Lower leg skin (tissue), 4 donors: ENCODE results near the gene GABRE. TPM values are rescaled to one million over a fixed set of nuclear protein-coding genes. Genes with fewer than 3 reads are reported as not detected.

ENCODE experiments used
- DNase-seq, 2 donors: peaks; one replicate each; pipeline ENCODE4 v3.0.0-alpha.2; 2019; ENCODE audit warnings: low spot score in 2 of 2
- H3K4me3 ChIP-seq: fragments of 200-600 bp; sonication (generic); 2 replicates; pipeline ENCODE4 v1.5.1; 2017; ENCODE audit warnings: mild to moderate bottlenecking, low read depth; ENCODE audit not compliant: poor library complexity, severe bottlenecking
- CTCF ChIP-seq, 3 donors: fragments of 450-650 bp; IDR thresholded peaks; one replicate each; pipeline ENCODE4 v1.5.1; 2016; ENCODE audit warnings: antibody characterized with exemption in 3 of 3, mild to moderate bottlenecking in 3 of 3, moderate library complexity in 2 of 3
- POLR2A ChIP-seq, 2 donors: fragments of 450-650 bp; IDR thresholded peaks; one replicate each; pipeline ENCODE4 v1.6.1; 2016 to 2017; ENCODE audit warnings: antibody characterized with exemption in 2 of 2, mild to moderate bottlenecking in 1 of 2, moderate library complexity in 1 of 2
- WGBS, 2 donors: methylation state at CpG; one replicate each; pipeline ENCODE4 v1.1.5; 2018; 5-methylcytosine and 5-hydroxymethylcytosine counted together
- intact Hi-C: fragments of 100-400 bp; cut with DNase I; formaldehyde crosslinking; loops from one replicate; pipeline ENCODE4 v1.15.0; 2023; ENCODE audit warnings: low total_unique reads
- total RNA-seq, 4 donors: library from RNA; depleted of rRNA; stranded (reverse); fragments of >200 nt; gene quantifications; one replicate each; pipeline ENCODE4 v1.1.0, GENCODE V29; 2016

Gene GABRE
- total RNA-seq, 4 donors from 2014 or later: 17.2 to 55.8 (median 27.8) TPM

- no peak for TF ChIP-seq CTCF (IDR thresholded peaks at IDR 0.05)
- no peak for TF ChIP-seq POLR2A (IDR thresholded peaks at IDR 0.05)
- DNase-seq: peak in 1 of 2 donors; percentile 10
- 71 to 75% methylated on average over 2 to 3 of the region's 3 CpGs for WGBS, 2 donors
- H3K4me3 ChIP-seq: no peak overlapping the region
- intact Hi-C loops: no loop called here
Measured at GRCh38 chrX:151994476-151994875, 20.0 kb upstream of the GABRE start.

GRCh38 chrX:151988706-151989299 lies 14.3 kb upstream of the GABRE start:
- WGBS, 2 donors: 79 to 80% methylated on average over 3 of the region's 3 CpGs
- DNase-seq: no peak
- intact Hi-C loops: no loop called here
- no peak for TF ChIP-seq POLR2A (IDR thresholded peaks at IDR 0.05)
- TF ChIP-seq CTCF (IDR thresholded peaks at IDR 0.05): no peak
- no peak overlapping the region for H3K4me3 ChIP-seq

GRCh38 chrX:151987108-151987507 lies 12.6 kb upstream of the GABRE start:
- DNase-seq: no peak
- intact Hi-C loops: no loop called here
- no peak overlapping the region for H3K4me3 ChIP-seq
- 69 to 89% methylated on average over 4 of the region's 4 CpGs for WGBS, 2 donors
- TF ChIP-seq POLR2A (IDR thresholded peaks at IDR 0.05): no peak
- no peak for TF ChIP-seq CTCF (IDR thresholded peaks at IDR 0.05)

- H3K4me3 ChIP-seq: no peak overlapping the region
- peak in 1 of 2 donors; percentile 46 for DNase-seq
- no peak for TF ChIP-seq CTCF (IDR thresholded peaks at IDR 0.05)
- no peak for TF ChIP-seq POLR2A (IDR thresholded peaks at IDR 0.05)
- 21 to 47% methylated on average over 3 of the region's 3 CpGs for WGBS, 2 donors
- intact Hi-C loops: no loop called here
Measured at GRCh38 chrX:151985955-151986354, 11.5 kb upstream of the GABRE start.

GRCh38 chrX:151985531-151985930 lies 11.1 kb upstream of the GABRE start:
- DNase-seq: no peak
- intact Hi-C loops: no loop called here
- WGBS, 2 donors: 68 to 73% methylated on average over 4 of the region's 4 CpGs
- TF ChIP-seq CTCF (IDR thresholded peaks at IDR 0.05) (no peak), POLR2A (IDR thresholded peaks at IDR 0.05) (no peak)
- no peak overlapping the region for H3K4me3 ChIP-seq

GRCh38 chrX:151984902-151985301 lies 10.4 kb upstream of the GABRE start:
- intact Hi-C loops: no loop called here
- WGBS, 2 donors: 44 to 51% methylated on average over 4 of the region's 4 CpGs
- no peak for DNase-seq
- no peak for TF ChIP-seq POLR2A (IDR thresholded peaks at IDR 0.05)
- TF ChIP-seq CTCF (IDR thresholded peaks at IDR 0.05): no peak
- H3K4me3 ChIP-seq: no peak overlapping the region
